T-helper 2 cell treated with Interferon-gamma antibody and Interleukin-4, amounts not matched to agents 100 ng/mL and 5 ng/mL, for 36 hours (primary cell): ENCODE data around the gene RIOK3. TPM values are rescaled to one million over a fixed set of nuclear protein-coding genes. Genes with fewer than 3 reads are reported as not detected.

Experiments
- intact Hi-C: fragments of 100-400 bp; cut with micrococcal nuclease; formaldehyde crosslinking; loops from one replicate; pipeline ENCODE4 v1.15.1; 2023
- total RNA-seq: library from RNA; stranded (reverse); gene quantifications from 2 replicates; pipeline ENCODE4 v1.2.3, GENCODE V29; 2022

RIOK3 gene
- total RNA-seq, 1 donor from 2014 or later = 58.1 TPM

DNA sequence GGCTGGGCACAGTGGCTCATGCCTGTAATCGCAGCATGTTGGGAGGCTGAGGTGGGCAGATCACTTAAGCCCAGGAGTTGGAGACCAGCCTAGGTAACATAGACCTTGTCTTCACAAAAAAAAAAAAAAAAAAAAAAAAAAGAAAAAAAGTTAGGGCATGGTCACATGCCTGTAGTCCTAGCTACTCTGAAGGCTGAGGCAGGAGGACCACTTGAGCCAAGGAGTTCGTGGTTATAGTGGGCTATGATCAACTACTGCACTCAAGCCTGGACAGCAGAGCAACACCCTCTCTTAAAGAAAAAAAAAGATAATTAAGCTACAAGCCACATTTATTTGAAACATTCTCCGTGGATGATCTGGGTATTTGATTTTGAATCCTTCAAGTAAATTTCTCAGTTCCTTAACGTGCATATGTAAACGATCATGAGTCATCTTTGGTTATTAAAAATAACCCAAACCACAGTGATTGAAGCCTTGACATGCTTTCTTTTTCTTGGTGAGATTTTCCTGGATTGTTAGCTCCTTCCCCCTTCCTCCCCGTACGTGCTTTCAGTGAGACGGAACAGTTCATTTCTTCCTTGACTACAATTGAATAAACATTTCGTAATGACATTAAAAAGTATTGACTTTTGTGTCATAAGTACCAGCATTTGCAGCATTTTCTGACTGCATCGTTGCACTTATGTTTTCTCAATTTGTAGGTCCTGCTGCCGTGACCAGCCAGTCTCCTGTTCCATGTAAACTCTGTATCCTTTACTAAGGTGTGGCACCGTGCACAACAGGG is 70.5 kb downstream of the RIOK3 start:
- intact Hi-C loops = no loop called here

DNA sequence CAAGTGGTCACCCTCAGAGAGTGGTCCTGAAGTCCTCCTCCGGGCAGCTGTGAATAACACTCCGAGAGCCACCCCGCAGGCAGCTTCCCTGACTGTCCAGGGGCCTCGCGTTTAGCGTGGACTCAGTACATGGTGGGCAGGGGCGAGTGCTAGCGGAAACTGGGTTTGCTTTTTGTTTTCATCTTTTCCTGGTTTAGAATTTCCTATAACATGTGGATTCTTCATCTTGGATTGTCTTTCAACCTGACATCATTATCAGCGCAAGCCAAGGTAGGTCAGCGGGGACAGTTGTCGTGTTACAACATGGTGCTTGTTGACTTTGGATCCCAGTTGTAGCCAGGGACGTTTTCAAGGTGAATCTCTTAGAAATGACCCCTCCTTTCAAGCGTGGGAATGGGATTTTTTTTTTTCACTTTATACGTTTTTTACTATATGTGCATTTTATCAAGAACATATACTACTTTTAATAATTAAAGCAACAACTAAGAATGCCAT is 71.2 kb downstream of the RIOK3 start:
- intact Hi-C loops = no loop called here

DNA sequence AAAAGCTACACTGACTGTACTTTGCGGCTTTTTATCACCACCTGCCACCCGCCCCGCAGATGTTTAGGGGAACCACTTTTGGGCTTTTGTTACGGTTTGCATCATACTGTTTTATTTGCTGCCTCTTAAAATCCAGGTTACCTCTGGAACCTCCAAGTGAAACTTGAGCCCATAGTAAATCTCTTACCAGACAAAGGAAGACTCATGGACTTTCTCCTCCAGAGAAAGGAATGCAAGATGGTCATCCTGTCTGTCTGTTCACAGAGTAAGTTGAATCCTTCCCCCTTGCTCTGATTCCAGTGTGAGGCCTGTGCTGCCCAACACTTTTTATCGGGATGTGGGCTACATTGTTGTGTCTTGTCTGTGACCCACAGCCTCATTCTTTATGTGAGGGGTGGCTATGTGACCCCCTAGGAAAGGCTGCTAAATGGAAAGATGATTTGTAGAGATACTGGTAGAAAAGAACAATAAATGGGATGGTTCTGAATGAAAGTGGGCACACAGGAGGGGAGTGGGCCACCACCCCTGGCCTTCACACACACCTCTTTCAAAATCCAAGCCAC is 73.5 kb downstream of the RIOK3 start:
- intact Hi-C loops = no loop called here

DNA sequence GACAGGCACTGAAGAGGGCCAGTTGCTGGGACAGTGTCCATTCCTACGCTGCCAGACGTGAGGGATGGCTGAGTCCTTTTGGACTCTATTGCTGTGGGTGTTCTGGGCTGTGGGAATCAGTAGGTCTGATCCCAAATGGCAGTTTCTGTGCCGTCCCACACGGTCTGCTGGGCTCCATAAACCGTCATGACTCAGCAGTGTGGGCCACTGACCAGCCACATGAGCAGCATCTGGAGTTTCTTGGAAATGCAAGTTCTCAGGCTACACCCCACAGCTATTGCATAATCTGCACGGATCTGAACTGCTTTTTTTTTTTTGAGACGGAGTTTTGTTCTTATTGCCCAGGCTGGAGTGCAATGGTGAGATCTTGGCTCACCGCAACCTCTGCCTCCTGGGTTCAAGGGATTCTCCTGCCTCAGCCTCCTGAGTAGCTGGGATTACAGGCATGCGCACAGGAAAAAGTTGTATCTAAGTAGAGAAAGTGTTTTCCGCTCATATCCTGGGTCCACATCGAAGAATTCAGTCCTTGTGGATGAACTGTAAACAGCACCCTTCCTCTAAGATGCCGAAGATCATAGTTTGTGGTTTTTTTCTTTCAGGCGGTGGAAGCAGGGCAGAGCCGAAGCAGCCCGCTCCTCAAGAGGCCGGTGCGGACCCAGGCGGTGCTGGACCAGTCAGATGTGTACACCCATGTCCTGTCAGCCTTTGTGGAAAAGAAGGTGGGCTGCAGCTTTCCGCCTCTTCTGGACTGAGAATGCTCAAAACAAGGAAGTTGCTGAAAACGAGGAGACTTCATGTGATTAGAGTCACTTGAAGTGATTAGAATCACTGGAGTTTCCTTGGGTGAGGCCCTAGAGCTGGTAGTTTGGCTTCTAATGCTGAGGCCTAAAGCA is 75.7 kb downstream of the RIOK3 start:
- intact Hi-C loops = no loop called here

DNA sequence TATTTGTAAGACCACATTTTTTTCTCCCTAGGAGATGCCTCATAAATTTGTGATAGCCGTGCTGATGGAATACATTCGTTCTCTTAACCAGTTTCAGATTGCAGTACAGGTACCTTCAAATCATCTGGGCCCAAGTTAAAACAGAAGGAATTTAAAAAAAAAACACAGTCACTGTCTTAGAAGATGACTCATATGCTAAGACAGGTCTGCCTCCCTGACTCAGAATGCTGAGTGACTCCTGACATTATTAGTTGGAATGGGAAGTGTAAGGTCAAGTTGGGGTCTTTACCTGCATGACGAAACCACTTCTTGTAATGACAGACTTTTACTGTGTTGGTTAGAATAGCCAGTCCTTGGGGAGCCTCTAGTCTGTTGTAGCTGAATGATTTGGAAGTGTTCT is 76.5 kb downstream of the RIOK3 start:
- intact Hi-C loops = loop anchor here (5.0 kb wide), 1 partner anchor 43 kb away; no protein-coding TSS in a partner anchor

DNA sequence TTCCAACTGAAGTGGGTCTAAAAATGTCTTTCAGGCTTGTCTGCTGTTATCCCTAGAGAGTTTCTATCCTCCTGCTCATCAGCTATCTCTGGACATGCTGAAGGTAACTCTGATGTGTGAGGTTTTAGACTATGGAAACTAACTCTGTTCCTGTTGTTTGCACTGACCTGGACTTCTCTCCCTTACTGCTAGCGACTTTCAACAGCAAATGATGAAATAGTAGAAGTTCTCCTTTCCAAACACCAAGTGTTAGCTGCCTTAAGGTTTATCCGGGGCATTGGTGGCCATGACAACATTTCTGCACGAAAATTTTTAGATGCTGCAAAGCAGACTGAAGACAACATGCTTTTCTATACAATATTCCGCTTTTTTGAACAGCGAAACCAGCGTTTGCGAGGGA is 77.1 kb downstream of the RIOK3 start:
- intact Hi-C loops = loop anchor here (5.0 kb wide), 1 partner anchor 42 kb away; no protein-coding TSS in a partner anchor

DNA sequence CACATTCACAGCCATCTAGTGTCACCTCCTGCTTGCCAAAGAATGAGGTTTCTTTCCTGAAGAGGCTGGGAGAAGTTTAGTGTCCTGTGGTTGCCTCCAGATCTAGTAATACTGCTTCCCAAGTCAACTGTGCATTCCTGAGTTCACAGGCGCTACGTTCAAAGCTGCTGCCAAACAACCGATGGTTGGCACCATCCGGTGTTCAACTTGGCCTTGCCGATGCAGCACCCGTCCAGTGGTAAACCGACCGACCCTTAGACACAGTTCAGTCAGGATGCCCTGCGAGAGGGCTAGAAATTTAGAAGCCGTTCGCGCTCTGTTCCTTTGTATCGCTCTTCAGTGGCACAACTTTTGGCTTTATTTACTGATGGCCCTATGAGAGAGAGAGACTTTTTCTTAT is 78.8 kb downstream of the RIOK3 start:
- intact Hi-C loops = loop anchor here (5.0 kb wide), 1 partner anchor 40 kb away; no protein-coding TSS in a partner anchor

Other genes starting within 250 kb of the RIOK3 start
- 46.5 and 57.5 TPM in 2 replicates for gene RMC1, start 50.2 kb downstream of the RIOK3 start, total RNA-seq
- 30.3 and 33.9 TPM in 2 replicates for gene NPC1, start 133.2 kb downstream of the RIOK3 start, total RNA-seq
- 0.07 TPM in 1 of 2 replicates, not detected in the other for gene ANKRD29, start 209.6 kb downstream of the RIOK3 start, total RNA-seq
- gene LAMA3, start 236.2 kb downstream of the RIOK3 start, total RNA-seq = 0.11 TPM in 2 replicates